Activated CD8-positive, alpha-beta memory T cell treated with anti-CD3 and anti-CD28 coated beads for 36 hours (primary cell): ENCODE data around the gene MOB2. TPM values are rescaled to one million over a fixed set of nuclear protein-coding genes. Genes with fewer than 3 reads are reported as not detected.

ENCODE experiments used
- CTCF ChIA-PET: fragments of 350-600 bp; sonication (Branson Sonifier 250); formaldehyde crosslinking; loops from one replicate; lab custom pipeline; 2021; ENCODE audit warnings: antibody characterized with exemption; lab: Charles Lee
- POLR2A ChIA-PET: fragments of 350-600 bp; sonication (Branson Sonifier 250); formaldehyde crosslinking; loops from one replicate; lab custom pipeline; 2021; ENCODE audit warnings: antibody characterized with exemption; lab: Charles Lee
- total RNA-seq, 2 experiments: library from RNA; stranded (reverse); gene quantifications; one replicate each; pipeline ENCODE4 v1.2.3, GENCODE V29; 2021

The MOB2 gene
- total RNA-seq, 2 experiments from 2014 or later, result 19.5 to 22.0 TPM

- CTCF ChIA-PET, result no interaction called here
These were observed 34.7 kb downstream of the MOB2 start for GRCh38 chr11:1451781-1452470.

GRCh38 chr11:1450949-1451710 is 35.4 kb downstream of the MOB2 start:
- POLR2A ChIA-PET, result no interaction called here
- CTCF ChIA-PET, result no interaction called here

More at GRCh38 chr11:1451781-1452470, 34.7 kb downstream of the MOB2 start:
- POLR2A ChIA-PET, result no interaction called here

GRCh38 chr11:1450344-1450875 is 36.2 kb downstream of the MOB2 start:
- ChIA-PET POLR2A (no interaction called here), CTCF (no interaction called here)

- ChIA-PET POLR2A (no interaction called here), CTCF (no interaction called here)
These were observed 36.9 kb downstream of the MOB2 start for GRCh38 chr11:1449490-1450243.

GRCh38 chr11:1448882-1449281 is 37.7 kb downstream of the MOB2 start:
- CTCF ChIA-PET, result no interaction called here
- POLR2A ChIA-PET, result no interaction called here

GRCh38 chr11:1447845-1448825 is 38.4 kb downstream of the MOB2 start:
- POLR2A ChIA-PET, result no interaction called here

GRCh38 chr11:1446623-1447022 is 40.0 kb downstream of the MOB2 start:
- ChIA-PET POLR2A (no interaction called here), CTCF (no interaction called here)

More at GRCh38 chr11:1447845-1448825, 38.4 kb downstream of the MOB2 start:
- CTCF ChIA-PET, result no interaction called here

- POLR2A ChIA-PET, result no interaction called here
- CTCF ChIA-PET, result no interaction called here
These were observed 40.7 kb downstream of the MOB2 start for GRCh38 chr11:1445741-1446445.

GRCh38 chr11:1444823-1445422 is 41.7 kb downstream of the MOB2 start:
- POLR2A ChIA-PET, result no interaction called here
- CTCF ChIA-PET, result no interaction called here

GRCh38 chr11:1444321-1444720 is 42.3 kb downstream of the MOB2 start:
- ChIA-PET CTCF (no interaction called here), POLR2A (no interaction called here)

GRCh38 chr11:1443737-1444136 is 42.8 kb downstream of the MOB2 start:
- ChIA-PET CTCF (no interaction called here), POLR2A (no interaction called here)

GRCh38 chr11:1442807-1443366 is 43.7 kb downstream of the MOB2 start:
- POLR2A ChIA-PET, result no interaction called here
- CTCF ChIA-PET, result no interaction called here

GRCh38 chr11:1442163-1442562 is 44.4 kb downstream of the MOB2 start:
- ChIA-PET POLR2A (no interaction called here), CTCF (no interaction called here)

GRCh38 chr11:1440496-1440895 is 46.1 kb downstream of the MOB2 start:
- ChIA-PET CTCF (no interaction called here), POLR2A (no interaction called here)

GRCh38 chr11:1440066-1440465 is 46.5 kb downstream of the MOB2 start:
- ChIA-PET POLR2A (no interaction called here), CTCF (no interaction called here)

- ChIA-PET CTCF (interaction anchor here (0.6 kb wide), 1 partner anchor 134 kb away, joined by 3 read pairs; no protein-coding TSS in a partner anchor), POLR2A (no interaction called here)
These were observed 47.2 kb downstream of the MOB2 start for GRCh38 chr11:1439341-1439740.

GRCh38 chr11:1438967-1439330 is 47.6 kb downstream of the MOB2 start:
- CTCF ChIA-PET, result interaction anchor here (0.6 kb wide), 1 partner anchor 135 kb away, joined by 3 read pairs; no protein-coding TSS in a partner anchor
- POLR2A ChIA-PET, result no interaction called here
